GM13976 (cell line): ENCODE results near the gene EIF4EBP3.

Experiments used
- DNase-seq: peaks from one replicate; pipeline ENCODE4 v3.0.0; 2012; ENCODE audit warnings: low spot score
- CTCF ChIP-seq: IDR thresholded peaks from 2 replicates; pipeline ENCODE4 v1.5.1; 2012; ENCODE audit warnings: borderline replicate concordance, mild to moderate bottlenecking; ENCODE audit not compliant: insufficient read depth; ENCODE audit errors: extremely low read depth, missing control alignments, control extremely low read depth
- in situ Hi-C: fragments of 300-500 bp; cut with MboI; formaldehyde crosslinking; loops from one replicate; pipeline ENCODE4 v1.12.0; 2022; ENCODE audit warnings: low sequenced_read_pairs, mixed read lengths, inconsistent platforms; ENCODE audit not compliant: unreplicated experiment

The EIF4EBP3 gene

GRCh38 chr5:140561753-140562523 is 14.5 kb downstream of the EIF4EBP3 start:
- no peak for DNase-seq
- no peak for TF ChIP-seq CTCF
- in situ Hi-C loops, result no loop called here

GRCh38 chr5:140563596-140563995 is 16.1 kb downstream of the EIF4EBP3 start:
- in situ Hi-C loops, result no loop called here
- DNase-seq, result no peak
- no peak for TF ChIP-seq CTCF

DNA sequence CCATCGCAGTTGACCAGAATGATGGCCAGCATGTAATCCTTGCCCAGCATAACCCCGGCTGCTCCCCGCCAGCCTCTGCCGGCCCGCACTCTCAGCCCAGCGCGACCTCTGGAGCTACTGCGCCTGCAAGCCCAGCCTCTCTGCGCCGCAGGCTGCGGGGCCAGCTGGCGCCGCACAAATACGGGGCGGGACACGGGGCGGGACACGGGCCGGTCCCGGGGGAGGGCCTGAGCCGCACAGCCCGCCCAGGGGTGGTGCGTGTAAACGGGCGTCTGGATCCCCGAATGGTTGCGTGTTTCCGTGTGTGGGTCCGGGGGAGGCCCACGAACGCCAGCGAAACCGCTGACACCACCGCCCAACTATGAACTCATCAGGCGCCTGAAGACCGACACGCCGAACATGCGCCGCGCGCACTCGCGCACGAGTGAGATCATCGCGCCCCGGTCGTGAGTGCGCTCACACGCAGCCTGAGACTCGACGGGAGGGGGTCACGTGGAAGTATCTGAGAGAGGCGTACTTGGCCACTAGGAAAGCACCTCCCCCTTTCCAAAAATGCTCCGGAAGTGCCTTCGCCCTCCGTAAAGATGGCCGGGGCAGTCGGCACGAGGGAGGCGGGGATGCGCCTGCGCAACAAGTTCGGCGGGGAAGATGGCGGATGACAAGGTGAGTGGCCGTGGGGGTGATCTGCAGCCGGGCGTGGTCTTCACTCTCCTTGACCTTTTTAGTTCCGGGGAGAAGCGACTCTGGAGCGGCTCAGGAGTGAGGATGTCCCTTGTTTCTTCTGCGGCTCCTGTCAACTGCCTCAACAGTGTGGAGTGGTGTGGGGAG is 16.9 kb downstream of the EIF4EBP3 start, which contains the start of the genes APBB3 and SLC35A4:
TSS of gene APBB3 (minus strand) at position 403 of the 828 bp plus-strand sequence. CDS start at position 50, 353 bp downstream.
TSS of gene SLC35A4 (plus strand) at position 633 of the 828 bp plus-strand sequence. CDS start 2,342 bp downstream, outside the sequence.
- TF ChIP-seq CTCF, result no peak
- DNase-seq, result peak; percentile 97
- in situ Hi-C loops, result no loop called here

GRCh38 chr5:140565024-140565779 is 17.7 kb downstream of the EIF4EBP3 start:
- no peak for TF ChIP-seq CTCF
- DNase-seq, result no peak
- in situ Hi-C loops, result no loop called here

GRCh38 chr5:140565780-140566095 is 18.3 kb downstream of the EIF4EBP3 start:
- in situ Hi-C loops, result no loop called here
- no peak for DNase-seq
- no peak for TF ChIP-seq CTCF

GRCh38 chr5:140566665-140567064 is 19.2 kb downstream of the EIF4EBP3 start:
- in situ Hi-C loops, result no loop called here
- TF ChIP-seq CTCF, result no peak
- no peak for DNase-seq
